IMR-90 (cell line): ENCODE data around the gene ADAMTS8. TPM values are rescaled to one million over a fixed set of nuclear protein-coding genes. Genes with fewer than 3 reads are reported as not detected.

ENCODE experiments used
- ATAC-seq: fragments of 200-7000 bp; cut with Tn5 transposase; 2 replicates; pipeline ENCODE4 v1.9.1; 2020; ENCODE audit warnings: low read depth, mild to moderate bottlenecking, moderate library complexity
- BruUV-seq: library from RNA; stranded (reverse); fragments of 400-500 nt; replicated peaks from 2 replicates; lab custom pipeline; 2021; lab: Mats Ljungman, UMichigan
- CTCF ChIA-PET: fragments of 300-600 bp; formaldehyde crosslinking; extraction: SDS; loops from one replicate; lab custom pipeline; 2021; ENCODE audit warnings: antibody characterized with exemption; lab: Yijun Ruan, JAX
- POLR2A ChIA-PET: fragments of 300-600 bp; sonication (Branson Sonifier 250); formaldehyde crosslinking; loops from one replicate; lab custom pipeline; 2022; ENCODE audit warnings: antibody characterized with exemption; ENCODE audit not compliant: unreplicated experiment; lab: Charles Lee
- DNase-seq: peaks from one replicate; pipeline ENCODE4 v3.0.0; 2013
- H2AFZ ChIP-seq: replicated peaks from 2 replicates; pipeline ENCODE3; 2013; ENCODE audit warnings: low read length, mild to moderate bottlenecking; ENCODE audit not compliant: poor library complexity
- H2AK5ac ChIP-seq: 2 replicates; pipeline ENCODE4 v1.6.1; 2013; ENCODE audit warnings: low read depth, low read length, inconsistent platforms
- H2AK9ac ChIP-seq: replicated peaks from 2 replicates; pipeline ENCODE3; 2013; ENCODE audit warnings: mild to moderate bottlenecking, low read depth, low read length, moderate library complexity; ENCODE audit not compliant: poor library complexity
- H2BK120ac ChIP-seq: 2 replicates; pipeline ENCODE4 v1.6.1; 2013; ENCODE audit warnings: low read depth, low read length, inconsistent platforms
- H2BK15ac ChIP-seq: 3 replicates; pipeline ENCODE4 v1.6.1; 2013; ENCODE audit warnings: low read depth, low read length, inconsistent platforms
- H2BK20ac ChIP-seq: 2 replicates; pipeline ENCODE4 v1.6.1; 2013; ENCODE audit warnings: low read depth, mild to moderate bottlenecking, inconsistent platforms, low read length, moderate library complexity
- H2BK5ac ChIP-seq: 2 replicates; pipeline ENCODE4 v1.6.1; 2013; ENCODE audit warnings: mild to moderate bottlenecking, low read depth, low read length, inconsistent platforms; ENCODE audit not compliant: poor library complexity, severe bottlenecking
- H3K14ac ChIP-seq: replicated peaks from 2 replicates; pipeline ENCODE4 v1.6.1; 2013; ENCODE audit warnings: low read depth, low read length, inconsistent platforms
- H3K18ac ChIP-seq: 2 replicates; pipeline ENCODE4 v1.6.1; 2013; ENCODE audit warnings: low read depth, low read length, control low read depth
- H3K23ac ChIP-seq: 2 replicates; pipeline ENCODE4 v1.6.1; 2013; ENCODE audit warnings: low read depth, low read length, inconsistent platforms
- H3K27ac ChIP-seq: 2 replicates; pipeline ENCODE4 v1.5.1; 2013; ENCODE audit warnings: mild to moderate bottlenecking, control low read depth, low read length; ENCODE audit not compliant: insufficient read depth
- H3K27me3 ChIP-seq: 2 replicates; pipeline ENCODE4 v1.6.1; 2013; ENCODE audit warnings: low read length; ENCODE audit not compliant: control insufficient read depth, insufficient read depth
- H3K36me3 ChIP-seq: 2 replicates; pipeline ENCODE4 v1.6.1; 2013; ENCODE audit warnings: low read length, mixed read lengths; ENCODE audit not compliant: control insufficient read depth, insufficient read depth
- H3K4ac ChIP-seq: 2 replicates; pipeline ENCODE4 v1.6.1; 2013; ENCODE audit warnings: low read depth, low read length, inconsistent platforms
- H3K4me1 ChIP-seq: 2 replicates; pipeline ENCODE4 v1.6.1; 2013; ENCODE audit warnings: low read length, mixed read lengths; ENCODE audit not compliant: control insufficient read depth, insufficient read depth
- H3K4me2 ChIP-seq: 2 replicates; pipeline ENCODE4 v1.6.1; 2013; ENCODE audit warnings: low read depth, mild to moderate bottlenecking, control low read depth, low read length, moderate library complexity
- H3K4me3 ChIP-seq: 2 replicates; pipeline ENCODE4 v1.5.1; 2013; ENCODE audit warnings: low read depth, mild to moderate bottlenecking, control low read depth, low read length, moderate library complexity; ENCODE audit not compliant: insufficient read depth
- H3K56ac ChIP-seq: 2 replicates; pipeline ENCODE4 v1.6.1; 2013; ENCODE audit warnings: low read length, inconsistent platforms; ENCODE audit not compliant: insufficient read depth; ENCODE audit errors: extremely low read depth
- H3K79me1 ChIP-seq, 2 experiments: 2 replicates each; pipeline ENCODE4 v1.6.1; 2013; ENCODE audit warnings: low read length in 2 of 2, inconsistent platforms in 1 of 2, low read depth in 1 of 2
- H3K9ac ChIP-seq: 2 replicates; pipeline ENCODE4 v1.6.1; 2013; ENCODE audit warnings: low read depth, low read length, control low read depth
- H3K9me1 ChIP-seq: 2 replicates; pipeline ENCODE4 v1.6.1; 2013; ENCODE audit warnings: low read length, inconsistent platforms; ENCODE audit not compliant: insufficient read depth
- H3K9me3 ChIP-seq: 2 replicates; pipeline ENCODE4 v1.6.1; 2013; ENCODE audit warnings: low read length; ENCODE audit not compliant: control insufficient read depth, insufficient read depth
- H4K20me1 ChIP-seq: 2 replicates; pipeline ENCODE4 v1.6.1; 2013; ENCODE audit warnings: low read length, inconsistent platforms; ENCODE audit not compliant: insufficient read depth
- H4K5ac ChIP-seq: 2 replicates; pipeline ENCODE4 v1.6.1; 2013; ENCODE audit warnings: mild to moderate bottlenecking, low read depth, low read length, control low read depth
- H4K8ac ChIP-seq, 2 experiments: 2 replicates each; pipeline ENCODE4 v1.6.1; 2013; ENCODE audit warnings: low read depth in 2 of 2, low read length in 2 of 2, control low read depth in 1 of 2, inconsistent platforms in 1 of 2
- H4K91ac ChIP-seq: 2 replicates; pipeline ENCODE4 v1.6.1; 2013; ENCODE audit warnings: low read depth, low read length, inconsistent platforms; ENCODE audit not compliant: insufficient read depth
- BHLHE40 ChIP-seq: fragments of 150-350 bp; IDR thresholded peaks from 2 replicates; pipeline ENCODE4 v1.6.1; 2016; ENCODE audit warnings: mild to moderate bottlenecking, low read depth, low read length
- CHD1 ChIP-seq: IDR thresholded peaks from 2 replicates; pipeline ENCODE4 v1.6.1; 2012; ENCODE audit warnings: low read depth, low read length, improper control_type of control experiment
- MAFK ChIP-seq: IDR thresholded peaks from 2 replicates; pipeline ENCODE4 v1.6.1; 2012; ENCODE audit warnings: low read depth, low read length, improper control_type of control experiment
- NFE2L2 ChIP-seq: fragments of 150-350 bp; IDR thresholded peaks from 2 replicates; pipeline ENCODE4 v1.6.1; 2016; ENCODE audit warnings: low read depth, mild to moderate bottlenecking, low read length
- RAD21 ChIP-seq: IDR thresholded peaks from 2 replicates; pipeline ENCODE4 v1.6.1; 2012; ENCODE audit warnings: low read length, improper control_type of control experiment
- RCOR1 ChIP-seq: IDR thresholded peaks from 2 replicates; pipeline ENCODE4 v1.6.1; 2012; ENCODE audit warnings: mild to moderate bottlenecking, low read length, improper control_type of control experiment; ENCODE audit not compliant: insufficient replicate concordance
- RFX5 ChIP-seq: IDR thresholded peaks from 2 replicates; pipeline ENCODE4 v1.8.0; 2012; ENCODE audit warnings: low read depth, mild to moderate bottlenecking, low read length, moderate library complexity
- WGBS, 2 experiments: methylation state at CpG; one replicate each; pipeline versions ENCODE4 v1.1.5 to v1.1.7; 2013; ENCODE audit warnings: missing lambda C conversion rate in 2 of 2; ENCODE audit not compliant: insufficient read length in 1 of 2; ENCODE audit errors: extremely low coverage in 2 of 2; 5-methylcytosine and 5-hydroxymethylcytosine counted together
- dilution Hi-C: fragments of 300-500 bp; cut with HindIII; formaldehyde crosslinking; loops from one replicate; pipeline ENCODE4 v1.14.3; 2018; ENCODE audit warnings: low sequenced_read_pairs; ENCODE audit not compliant: unreplicated experiment
- in situ Hi-C: fragments of 300-500 bp; cut with MboI; formaldehyde crosslinking; loops from 3 replicates; pipeline ENCODE4 v1.14.3; 2019; ENCODE audit warnings: low sequenced_read_pairs, inconsistent platforms, mixed read lengths
- intact Hi-C: fragments of 100-400 bp; cut with micrococcal nuclease; formaldehyde crosslinking; loops from 2 replicates; pipeline ENCODE4 v1.10.0; 2022
- polyA plus RNA-seq, 3 experiments: library from polyadenylated mRNA; depleted of rRNA; stranded (reverse); fragments of >200 nt; gene quantifications; 2 replicates each; pipeline ENCODE4 v1.2.3, GENCODE V29; 2012; ENCODE audit warnings: low replicate concordance in 1 of 3
- total RNA-seq: library from RNA; depleted of rRNA; stranded (reverse); fragments of >200 nt; gene quantifications from 2 replicates; pipeline ENCODE4 v1.2.3, GENCODE V29; 2012
- TF ChIP-seq, protein P1 (sequence below): fragments of 150-350 bp; IDR thresholded peaks from 2 replicates; pipeline ENCODE4 v1.6.1; 2016; ENCODE audit warnings: low read depth, mild to moderate bottlenecking, low read length, moderate library complexity, borderline replicate concordance
- TF ChIP-seq, protein P2 (sequence below): fragments of 150-350 bp; IDR thresholded peaks from 2 replicates; pipeline ENCODE4 v1.6.1; 2017; ENCODE audit warnings: mild to moderate bottlenecking, antibody characterized with exemption, low read length, low read depth

The ADAMTS8 gene
- total and polyA plus RNA-seq, 2 of the 4 experiments (the other 2 are of a cell fraction), result under 0.01 to 0.60 TPM

GRCh38 chr11:130399196-130399595 lies 29.2 kb downstream of the ADAMTS8 start:
- H3K27me3 ChIP-seq, result peaks cover 21% of the 10 kb centered on the region
- in situ Hi-C loops, result loop anchor here (25.0 kb wide), 1 partner anchor 187 kb away; no protein-coding TSS in a partner anchor

More at GRCh38 chr11:130399196-130399595, 29.2 kb downstream of the ADAMTS8 start:
- H3K36me3 ChIP-seq, result no peaks in the 10 kb centered on the region
- no peak overlapping the region for H4K91ac ChIP-seq
- TF ChIP-seq RAD21, result no peak
- TF ChIP-seq, protein P1, sequence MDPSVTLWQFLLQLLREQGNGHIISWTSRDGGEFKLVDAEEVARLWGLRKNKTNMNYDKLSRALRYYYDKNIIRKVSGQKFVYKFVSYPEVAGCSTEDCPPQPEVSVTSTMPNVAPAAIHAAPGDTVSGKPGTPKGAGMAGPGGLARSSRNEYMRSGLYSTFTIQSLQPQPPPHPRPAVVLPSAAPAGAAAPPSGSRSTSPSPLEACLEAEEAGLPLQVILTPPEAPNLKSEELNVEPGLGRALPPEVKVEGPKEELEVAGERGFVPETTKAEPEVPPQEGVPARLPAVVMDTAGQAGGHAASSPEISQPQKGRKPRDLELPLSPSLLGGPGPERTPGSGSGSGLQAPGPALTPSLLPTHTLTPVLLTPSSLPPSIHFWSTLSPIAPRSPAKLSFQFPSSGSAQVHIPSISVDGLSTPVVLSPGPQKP, result no peak
- TF ChIP-seq RCOR1, result no peak
- no peak for TF ChIP-seq BHLHE40
- TF ChIP-seq MAFK, result no peak
- no peak for TF ChIP-seq CHD1
- TF ChIP-seq, protein P2, sequence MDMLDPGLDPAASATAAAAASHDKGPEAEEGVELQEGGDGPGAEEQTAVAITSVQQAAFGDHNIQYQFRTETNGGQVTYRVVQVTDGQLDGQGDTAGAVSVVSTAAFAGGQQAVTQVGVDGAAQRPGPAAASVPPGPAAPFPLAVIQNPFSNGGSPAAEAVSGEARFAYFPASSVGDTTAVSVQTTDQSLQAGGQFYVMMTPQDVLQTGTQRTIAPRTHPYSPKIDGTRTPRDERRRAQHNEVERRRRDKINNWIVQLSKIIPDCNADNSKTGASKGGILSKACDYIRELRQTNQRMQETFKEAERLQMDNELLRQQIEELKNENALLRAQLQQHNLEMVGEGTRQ, result no peak
- no peak for TF ChIP-seq RFX5
- no peak for TF ChIP-seq NFE2L2
- no peak overlapping the region for H4K8ac ChIP-seq
- ChIA-PET CTCF (no interaction called here), POLR2A (no interaction called here)
- H2BK20ac ChIP-seq, result no peak overlapping the region; the same call in 1 of the 2 replicates
- H3K4me1 ChIP-seq, result peaks cover 27% of the 10 kb centered on the region
- no peak overlapping the region for H3K23ac ChIP-seq
- peak overlapping the region; percentile 40; the same call in 1 of the 2 replicates for H2AK5ac ChIP-seq
- no peak overlapping the region for H3K4me2 ChIP-seq
- no peak overlapping the region for H3K4me3 ChIP-seq
- no peak overlapping the region for H3K14ac ChIP-seq
- no peak overlapping the region for H2AK9ac ChIP-seq
- peak overlapping the region; percentile 39; the same call in 1 of the 2 replicates for H3K4ac ChIP-seq
- H4K5ac ChIP-seq, result no peak overlapping the region
- no CpG with 5 or more reads among the region's 2 CpGs for WGBS, 2 experiments
- no peak overlapping the region for H2AFZ ChIP-seq
- no peak overlapping the region for H2BK5ac ChIP-seq
- intact Hi-C loops, result no loop called here
- H3K56ac ChIP-seq, result no peak overlapping the region
- DNase-seq (no peak), ATAC-seq (no peak)
- no peaks in the 10 kb centered on the region for H3K79me1 ChIP-seq
- no peak overlapping the region for H3K27ac ChIP-seq
- H2BK120ac ChIP-seq, result no peak overlapping the region
- H2BK15ac ChIP-seq, result no peak overlapping the region
- H3K9ac ChIP-seq, result no peak overlapping the region
- no peaks in the 10 kb centered on the region for H3K9me3 ChIP-seq
- peaks cover 31% of the 10 kb centered on the region for H3K9me1 ChIP-seq
- dilution Hi-C loops, result no loop called here
- no TSS peak for BruUV-seq
- H4K20me1 ChIP-seq, result peaks cover 5% of the 10 kb centered on the region; the same call in 1 of the 2 replicates
- H3K18ac ChIP-seq, result no peak overlapping the region; the same call in 1 of the 2 replicates
